H9 (cell line): ENCODE results near the gene SLCO4A1. TPM values are rescaled to one million over a fixed set of nuclear protein-coding genes. Genes with fewer than 3 reads are reported as not detected.
A peak's percentile ranks its signal among the peaks of the same experiment; 100 is the strongest.

Source experiments
- DNase-seq: peaks from one replicate; pipeline ENCODE4 v3.0.0-alpha.2; 2017
- H2AFZ ChIP-seq: one replicate; pipeline ENCODE4 v1.6.1; 2013; ENCODE audit warnings: mild to moderate bottlenecking, low read length, control low read depth, moderate library complexity
- H2AK5ac ChIP-seq: 2 replicates; pipeline ENCODE4 v1.6.1; 2013; ENCODE audit warnings: low read length, control low read depth, mixed read lengths; ENCODE audit not compliant: insufficient read length
- H2BK120ac ChIP-seq: one replicate; pipeline ENCODE4 v1.6.1; 2013; ENCODE audit warnings: low read depth, mild to moderate bottlenecking, low read length, control low read depth, inconsistent platforms; ENCODE audit not compliant: poor library complexity, severe bottlenecking
- H2BK12ac ChIP-seq: 2 replicates; pipeline ENCODE4 v1.6.1; 2013; ENCODE audit warnings: low read length, control low read depth, mixed read lengths, low read depth; ENCODE audit not compliant: insufficient read length
- H2BK15ac ChIP-seq: 2 replicates; pipeline ENCODE4 v1.6.1; 2013; ENCODE audit warnings: low read depth, low read length, control low read depth
- H2BK20ac ChIP-seq: one replicate; pipeline ENCODE4 v1.6.1; 2013; ENCODE audit warnings: low read depth, mild to moderate bottlenecking, low read length, control low read depth, inconsistent platforms; ENCODE audit not compliant: poor library complexity, severe bottlenecking
- H2BK5ac ChIP-seq: 2 replicates; pipeline ENCODE4 v1.6.1; 2013; ENCODE audit warnings: low read length, control low read depth, mixed read lengths; ENCODE audit not compliant: insufficient read length
- H3K14ac ChIP-seq: 2 replicates; pipeline ENCODE4 v1.6.1; 2013; ENCODE audit warnings: low read length, control low read depth; ENCODE audit not compliant: insufficient read depth
- H3K18ac ChIP-seq: 2 replicates; pipeline ENCODE4 v1.6.1; 2013; ENCODE audit warnings: low read depth, mild to moderate bottlenecking, mixed read lengths, low read length, control low read depth; ENCODE audit not compliant: insufficient read length
- H3K23ac ChIP-seq: 2 replicates; pipeline ENCODE4 v1.6.1; 2013; ENCODE audit warnings: low read length, control low read depth, mixed read lengths, low read depth; ENCODE audit not compliant: insufficient read length
- H3K23me2 ChIP-seq: 2 replicates; pipeline ENCODE4 v1.6.1; 2013; ENCODE audit warnings: low read depth, mild to moderate bottlenecking, mixed read lengths, low read length, control low read depth; ENCODE audit not compliant: insufficient read length, poor library complexity, severe bottlenecking
- H3K27ac ChIP-seq: 2 replicates; pipeline ENCODE4 v1.5.1; 2013; ENCODE audit warnings: low read length, control low read depth, mixed read lengths, low read depth; ENCODE audit not compliant: insufficient read length
- H3K27me3 ChIP-seq: 2 replicates; pipeline ENCODE4 v1.6.1; 2013; ENCODE audit warnings: low read length, control low read depth, inconsistent platforms; ENCODE audit not compliant: insufficient read depth
- H3K4ac ChIP-seq: 2 replicates; pipeline ENCODE4 v1.6.1; 2013; ENCODE audit warnings: low read depth, mild to moderate bottlenecking, control low read depth, inconsistent platforms, low read length, moderate library complexity
- H3K4me1 ChIP-seq: 2 replicates; pipeline ENCODE4 v1.6.1; 2013; ENCODE audit warnings: low read length, control low read depth, inconsistent platforms; ENCODE audit not compliant: insufficient read depth
- H3K4me2 ChIP-seq: 2 replicates; pipeline ENCODE4 v1.6.1; 2013; ENCODE audit warnings: low read length, control low read depth, mixed read lengths; ENCODE audit not compliant: insufficient read length, insufficient read depth
- H3K56ac ChIP-seq: 2 replicates; pipeline ENCODE4 v1.6.1; 2013; ENCODE audit warnings: low read depth, mild to moderate bottlenecking, mixed read lengths, low read length, control low read depth; ENCODE audit not compliant: insufficient read length
- H3K79me1 ChIP-seq: 2 replicates; pipeline ENCODE4 v1.6.1; 2013; ENCODE audit warnings: low read depth, mild to moderate bottlenecking, moderate library complexity, low read length, control low read depth, inconsistent platforms; ENCODE audit not compliant: insufficient read depth, poor library complexity, severe bottlenecking
- H3K79me2 ChIP-seq: 2 replicates; pipeline ENCODE4 v1.6.1; 2013; ENCODE audit warnings: low read length, control low read depth, inconsistent platforms; ENCODE audit not compliant: insufficient read depth
- H3K9ac ChIP-seq: 2 replicates; pipeline ENCODE4 v1.6.1; 2013; ENCODE audit warnings: low read length, control low read depth, mixed read lengths; ENCODE audit not compliant: insufficient read length; ENCODE audit errors: extremely low read depth
- H3K9me3 ChIP-seq: one replicate; pipeline ENCODE4 v1.6.1; 2013; ENCODE audit warnings: low read depth, low read length, inconsistent platforms; ENCODE audit not compliant: control insufficient read depth
- H3T11ph ChIP-seq: one replicate; pipeline ENCODE4 v1.6.1; 2013; ENCODE audit warnings: mild to moderate bottlenecking, low read length, control low read depth, inconsistent platforms
- H4K20me1 ChIP-seq: one replicate; pipeline ENCODE4 v1.6.1; 2013; ENCODE audit not compliant: control insufficient read depth, insufficient read length, insufficient read depth
- H4K5ac ChIP-seq: 2 replicates; pipeline ENCODE4 v1.6.1; 2013; ENCODE audit warnings: low read depth, mild to moderate bottlenecking, mixed read lengths, low read length, control low read depth; ENCODE audit not compliant: insufficient read length
- H4K8ac ChIP-seq: replicated peaks from 2 replicates; pipeline ENCODE4 v1.6.1; 2013; ENCODE audit warnings: low read length, control low read depth, mixed read lengths, low read depth; ENCODE audit not compliant: insufficient read length
- H4K91ac ChIP-seq: 2 replicates; pipeline ENCODE4 v1.6.1; 2013; ENCODE audit warnings: low read depth, mild to moderate bottlenecking, moderate library complexity, mixed read lengths, low read length, control low read depth; ENCODE audit not compliant: insufficient read length
- H3K27ac Mint-ChIP-seq, 3 experiments: 2 replicates in 2 of 3; 3 replicates in 1 of 3; pipeline ENCODE4 v1.8.0; 2020 to 2021; ENCODE audit warnings: mixed read lengths in 3 of 3, mild to moderate bottlenecking in 1 of 3, moderate library complexity in 1 of 3
- H3K27me3 Mint-ChIP-seq: 2 replicates; pipeline ENCODE4 v1.8.0; 2021; ENCODE audit warnings: low read depth, mild to moderate bottlenecking, moderate library complexity, mixed read lengths
- H3K36me3 Mint-ChIP-seq, 3 experiments: 2 replicates in 2 of 3; 3 replicates in 1 of 3; pipeline ENCODE4 v1.8.0; 2020 to 2021; ENCODE audit warnings: low read depth in 3 of 3, mixed read lengths in 3 of 3; ENCODE audit not compliant: insufficient read depth in 1 of 3
- H3K4me1 Mint-ChIP-seq, 2 experiments: 2 replicates each; pipeline ENCODE4 v1.8.0; 2020; ENCODE audit warnings: mixed read lengths in 2 of 2
- H3K4me3 Mint-ChIP-seq, 2 experiments: 2 replicates in 1 of 2; 3 replicates in 1 of 2; pipeline ENCODE4 v1.8.0; 2020 to 2021; ENCODE audit warnings: mild to moderate bottlenecking in 2 of 2, mixed read lengths in 2 of 2, moderate library complexity in 1 of 2
- H3K9me3 Mint-ChIP-seq, 2 experiments: 2 replicates in 1 of 2; 3 replicates in 1 of 2; pipeline ENCODE4 v1.8.0; 2020; ENCODE audit warnings: mild to moderate bottlenecking in 2 of 2, mixed read lengths in 2 of 2, moderate library complexity in 1 of 2
- WGBS: extraction: QIAGEN DNeasy Blood & Tissue Kit; methylation state at CpG from one replicate; pipeline ENCODE4 v1.1.7; 2013; ENCODE audit warnings: missing lambda C conversion rate, low lambda C conversion rate, mixed read lengths; ENCODE audit not compliant: insufficient read length; ENCODE audit errors: extremely low coverage; 5-methylcytosine and 5-hydroxymethylcytosine counted together
- total RNA-seq: library from RNA; stranded (reverse); gene quantifications from 2 replicates; pipeline ENCODE4 v1.2.1, GENCODE V29; 2021
- TF ChIP-seq, protein P1 (sequence below): fragments of 200-600 bp; sonication (generic); conservative IDR thresholded peaks from 3 replicates; pipeline ENCODE4 v1.8.0; 2021; ENCODE audit warnings: antibody characterized with exemption, mild to moderate bottlenecking

SLCO4A1 gene
- total RNA-seq, 1 experiment from 2014 or later = 9.4 TPM

DNA sequence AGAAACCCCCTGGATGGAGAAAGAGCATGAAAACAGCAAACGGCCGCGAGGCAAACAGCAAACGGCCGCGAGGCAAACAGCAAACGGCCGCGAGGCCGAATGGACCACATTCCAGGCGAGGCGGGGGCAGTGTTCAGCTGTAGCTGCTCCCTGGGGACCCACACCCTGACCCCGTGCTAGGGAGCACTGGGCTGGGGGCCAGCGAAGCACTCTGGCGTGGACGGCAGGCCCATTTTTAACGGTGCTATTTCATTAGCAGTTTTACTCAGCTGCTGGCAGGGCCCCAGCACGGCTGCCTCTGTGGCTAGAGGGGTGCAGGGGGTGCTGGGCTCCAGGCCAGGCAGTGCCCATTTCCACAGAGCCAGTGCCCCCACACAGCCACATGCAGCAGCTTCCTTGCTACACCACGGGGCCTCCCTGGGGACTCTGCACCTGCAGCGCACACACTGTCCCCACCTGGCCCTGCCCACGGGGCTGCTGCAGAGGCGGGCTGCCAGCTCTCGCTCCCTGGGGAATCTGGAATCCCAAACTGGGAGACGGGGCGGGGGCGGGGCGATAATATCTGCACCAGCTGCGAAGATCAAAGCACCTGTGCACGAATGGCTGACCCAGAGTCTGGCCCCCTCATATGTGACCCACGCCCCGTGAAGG is 35.6 kb upstream of the SLCO4A1 start:
- Histone ChIP-seq H2BK12ac (no peak overlapping the region), H3K27me3 (no peaks in the 10 kb centered on the region), H3K4ac (no peak overlapping the region), H3K27ac (no peak overlapping the region), H4K20me1 (no peaks in the 10 kb centered on the region), H3K9ac (no peak overlapping the region), H4K91ac (no peak overlapping the region), H3K4me2 (no peak overlapping the region), H3K18ac (no peak overlapping the region), H4K8ac (no peak overlapping the region), H3K79me2 (no peaks in the 10 kb centered on the region), H3K4me1 (no peaks in the 10 kb centered on the region; the same call in 1 of the 2 replicates), H2AK5ac (no peak overlapping the region), H3K23me2 (no peaks in the 10 kb centered on the region), H3K56ac (no peak overlapping the region), H4K5ac (no peak overlapping the region), H2BK20ac (no peak overlapping the region), H2BK120ac (no peak overlapping the region), H3K23ac (no peak overlapping the region), H2BK15ac (no peak overlapping the region), H2BK5ac (no peak overlapping the region), H3K79me1 (no peaks in the 10 kb centered on the region), H3K14ac (peak overlapping the region; percentile 31; the same call in 1 of the 2 replicates), H2AFZ (no peak overlapping the region), H3K9me3 (no peaks in the 10 kb centered on the region), H3T11ph (no peak overlapping the region)
- no CpG with 5 or more reads among the region's 31 CpGs for WGBS
- DNase-seq = no peak
- Mint-ChIP-seq H3K4me3 (peak overlapping the region in 1 of 2 experiments; percentile 56; a peak in 1 of 5 replicates), H3K27ac (peak overlapping the region in 2 of 3 experiments; percentile 26 to 75; a peak in 2 of 7 replicates), H3K9me3 (peaks cover 0 to 3% of the 10 kb centered on the region in 2 experiments; a peak in 2 of 5 replicates), H3K36me3 (peaks cover 0 to 2% (median 0%) of the 10 kb centered on the region in 3 experiments; a peak in 2 of 7 replicates), H3K4me1 (peaks cover 15 to 29% of the 10 kb centered on the region in 2 experiments), H3K27me3 (peaks cover 14% of the 10 kb centered on the region)
- TF ChIP-seq, protein P1, sequence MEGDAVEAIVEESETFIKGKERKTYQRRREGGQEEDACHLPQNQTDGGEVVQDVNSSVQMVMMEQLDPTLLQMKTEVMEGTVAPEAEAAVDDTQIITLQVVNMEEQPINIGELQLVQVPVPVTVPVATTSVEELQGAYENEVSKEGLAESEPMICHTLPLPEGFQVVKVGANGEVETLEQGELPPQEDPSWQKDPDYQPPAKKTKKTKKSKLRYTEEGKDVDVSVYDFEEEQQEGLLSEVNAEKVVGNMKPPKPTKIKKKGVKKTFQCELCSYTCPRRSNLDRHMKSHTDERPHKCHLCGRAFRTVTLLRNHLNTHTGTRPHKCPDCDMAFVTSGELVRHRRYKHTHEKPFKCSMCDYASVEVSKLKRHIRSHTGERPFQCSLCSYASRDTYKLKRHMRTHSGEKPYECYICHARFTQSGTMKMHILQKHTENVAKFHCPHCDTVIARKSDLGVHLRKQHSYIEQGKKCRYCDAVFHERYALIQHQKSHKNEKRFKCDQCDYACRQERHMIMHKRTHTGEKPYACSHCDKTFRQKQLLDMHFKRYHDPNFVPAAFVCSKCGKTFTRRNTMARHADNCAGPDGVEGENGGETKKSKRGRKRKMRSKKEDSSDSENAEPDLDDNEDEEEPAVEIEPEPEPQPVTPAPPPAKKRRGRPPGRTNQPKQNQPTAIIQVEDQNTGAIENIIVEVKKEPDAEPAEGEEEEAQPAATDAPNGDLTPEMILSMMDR = no peak
